ENCODE data around the gene VWC2. TPM values are rescaled to one million over a fixed set of nuclear protein-coding genes. Genes with fewer than 3 reads are reported as not detected.

The VWC2 gene
- total RNA-seq, 1 donor from 2014 or later, result 0.29 TPM

DNA sequence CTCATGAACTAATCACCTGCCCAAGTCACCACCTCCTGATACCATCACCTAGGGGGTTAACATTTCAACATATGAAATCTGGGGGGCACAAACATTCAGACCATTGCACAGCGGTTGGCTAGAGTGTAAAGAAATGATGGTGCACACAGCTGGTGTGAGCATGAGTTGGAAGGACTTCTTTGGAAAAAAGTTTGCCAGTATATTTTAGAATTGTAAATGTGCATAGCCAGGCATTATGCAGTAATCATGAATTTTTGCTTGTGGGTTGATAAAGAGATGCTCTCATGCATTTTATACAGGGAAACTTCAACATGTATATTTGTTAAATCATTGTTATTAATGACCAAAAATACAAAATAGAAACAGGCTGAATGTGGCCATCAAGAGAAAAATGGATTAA lies 100.0 kb downstream of the VWC2 start:
- no peaks in the 10 kb centered on the region for H3K9me3 Mint-ChIP-seq
- no peaks in the 10 kb centered on the region for H3K36me3 Mint-ChIP-seq
- H3K4me3 Mint-ChIP-seq, result no peak overlapping the region
- no peak for DNase-seq (ENCODE audit: low spot score in 2 of 2, unreplicated experiment in 2 of 2)
- peaks cover 6% of the 10 kb centered on the region for H3K4me1 Mint-ChIP-seq
- H3K27ac Mint-ChIP-seq, result no peak overlapping the region
- TF ChIP-seq, protein P1, sequence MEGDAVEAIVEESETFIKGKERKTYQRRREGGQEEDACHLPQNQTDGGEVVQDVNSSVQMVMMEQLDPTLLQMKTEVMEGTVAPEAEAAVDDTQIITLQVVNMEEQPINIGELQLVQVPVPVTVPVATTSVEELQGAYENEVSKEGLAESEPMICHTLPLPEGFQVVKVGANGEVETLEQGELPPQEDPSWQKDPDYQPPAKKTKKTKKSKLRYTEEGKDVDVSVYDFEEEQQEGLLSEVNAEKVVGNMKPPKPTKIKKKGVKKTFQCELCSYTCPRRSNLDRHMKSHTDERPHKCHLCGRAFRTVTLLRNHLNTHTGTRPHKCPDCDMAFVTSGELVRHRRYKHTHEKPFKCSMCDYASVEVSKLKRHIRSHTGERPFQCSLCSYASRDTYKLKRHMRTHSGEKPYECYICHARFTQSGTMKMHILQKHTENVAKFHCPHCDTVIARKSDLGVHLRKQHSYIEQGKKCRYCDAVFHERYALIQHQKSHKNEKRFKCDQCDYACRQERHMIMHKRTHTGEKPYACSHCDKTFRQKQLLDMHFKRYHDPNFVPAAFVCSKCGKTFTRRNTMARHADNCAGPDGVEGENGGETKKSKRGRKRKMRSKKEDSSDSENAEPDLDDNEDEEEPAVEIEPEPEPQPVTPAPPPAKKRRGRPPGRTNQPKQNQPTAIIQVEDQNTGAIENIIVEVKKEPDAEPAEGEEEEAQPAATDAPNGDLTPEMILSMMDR (IDR thresholded peaks at IDR 0.05; ENCODE audit: unreplicated experiment), result no peak
- no peaks in the 10 kb centered on the region for H3K27me3 Mint-ChIP-seq (ENCODE audit: low read depth)

GRCh38 chr7:49875336-49875735 lies 101.9 kb downstream of the VWC2 start:
- no peaks in the 10 kb centered on the region for H3K36me3 Mint-ChIP-seq
- no peaks in the 10 kb centered on the region for H3K27me3 Mint-ChIP-seq (ENCODE audit: low read depth)
- TF ChIP-seq, protein P1 (IDR thresholded peaks at IDR 0.05; ENCODE audit: unreplicated experiment), result no peak
- H3K4me3 Mint-ChIP-seq, result no peak overlapping the region
- H3K9me3 Mint-ChIP-seq, result no peaks in the 10 kb centered on the region
- peaks cover 12% of the 10 kb centered on the region for H3K4me1 Mint-ChIP-seq
- no peak for DNase-seq (ENCODE audit: low spot score in 2 of 2, unreplicated experiment in 2 of 2)
- H3K27ac Mint-ChIP-seq, result no peak overlapping the region

DNA sequence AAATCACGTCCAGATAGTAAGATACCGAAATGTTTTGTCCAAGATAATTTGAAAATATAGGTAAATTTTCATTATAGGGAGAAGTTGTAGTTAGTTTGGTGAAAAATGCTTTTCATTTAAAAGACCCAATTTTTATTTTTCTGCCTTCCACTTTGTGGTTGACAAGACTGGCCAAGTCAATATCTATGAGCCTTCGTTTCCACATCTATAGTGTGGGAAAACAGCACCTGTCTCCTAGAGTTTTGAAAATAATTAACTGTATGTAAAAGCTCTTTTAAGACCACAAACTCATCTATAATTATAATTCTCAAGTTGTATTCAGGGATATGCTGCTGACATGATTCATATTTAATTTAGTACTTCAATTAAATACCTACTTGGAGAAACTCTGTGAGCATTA lies 102.8 kb downstream of the VWC2 start:
- TF ChIP-seq, protein P1 (IDR thresholded peaks at IDR 0.05; ENCODE audit: unreplicated experiment), result no peak
- Mint-ChIP-seq H3K4me1 (peaks cover 12% of the 10 kb centered on the region), H3K36me3 (no peaks in the 10 kb centered on the region), H3K27ac (no peak overlapping the region), H3K9me3 (no peaks in the 10 kb centered on the region), H3K27me3 (ENCODE audit: low read depth) (no peaks in the 10 kb centered on the region), H3K4me3 (no peak overlapping the region)
- DNase-seq (ENCODE audit: low spot score in 2 of 2, unreplicated experiment in 2 of 2), result no peak

DNA sequence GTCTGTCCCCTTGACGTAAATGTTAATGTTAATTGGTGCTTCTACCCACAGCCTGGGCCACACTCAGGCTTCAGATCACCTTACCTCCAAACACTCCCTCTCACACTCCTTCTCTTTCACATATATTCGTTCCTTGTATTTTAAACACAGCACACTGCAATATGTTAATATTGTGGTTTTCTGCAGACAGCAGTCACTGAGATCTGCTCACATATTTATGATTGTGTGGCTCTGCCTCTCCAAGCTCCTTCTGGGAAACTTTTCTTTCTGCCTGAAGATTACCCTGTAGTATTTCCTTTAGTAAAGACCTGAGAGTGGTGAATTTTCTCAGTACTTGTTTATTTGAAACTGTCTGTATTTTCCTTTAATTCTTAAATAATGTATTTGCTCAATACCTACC lies 104.7 kb downstream of the VWC2 start:
- Mint-ChIP-seq H3K4me1 (peaks cover 12% of the 10 kb centered on the region), H3K9me3 (no peaks in the 10 kb centered on the region), H3K27ac (peak overlapping the region; percentile 51), H3K36me3 (no peaks in the 10 kb centered on the region), H3K4me3 (no peak overlapping the region), H3K27me3 (ENCODE audit: low read depth) (no peaks in the 10 kb centered on the region)
- DNase-seq (ENCODE audit: low spot score in 2 of 2, unreplicated experiment in 2 of 2), result no peak
- TF ChIP-seq, protein P1 (IDR thresholded peaks at IDR 0.05; ENCODE audit: unreplicated experiment), result no peak

- H3K4me3 Mint-ChIP-seq, result no peak overlapping the region
- no peaks in the 10 kb centered on the region for H3K27me3 Mint-ChIP-seq (ENCODE audit: low read depth)
- no peak overlapping the region for H3K27ac Mint-ChIP-seq
- peaks cover 4% of the 10 kb centered on the region for H3K9me3 Mint-ChIP-seq
- no peak for DNase-seq (ENCODE audit: low spot score in 2 of 2, unreplicated experiment in 2 of 2)
- H3K36me3 Mint-ChIP-seq, result no peaks in the 10 kb centered on the region
- peaks cover 12% of the 10 kb centered on the region for H3K4me1 Mint-ChIP-seq
- TF ChIP-seq, protein P1 (IDR thresholded peaks at IDR 0.05; ENCODE audit: unreplicated experiment), result no peak
Observed at GRCh38 chr7:49878627-49879026, 105.2 kb downstream of the VWC2 start.

DNA sequence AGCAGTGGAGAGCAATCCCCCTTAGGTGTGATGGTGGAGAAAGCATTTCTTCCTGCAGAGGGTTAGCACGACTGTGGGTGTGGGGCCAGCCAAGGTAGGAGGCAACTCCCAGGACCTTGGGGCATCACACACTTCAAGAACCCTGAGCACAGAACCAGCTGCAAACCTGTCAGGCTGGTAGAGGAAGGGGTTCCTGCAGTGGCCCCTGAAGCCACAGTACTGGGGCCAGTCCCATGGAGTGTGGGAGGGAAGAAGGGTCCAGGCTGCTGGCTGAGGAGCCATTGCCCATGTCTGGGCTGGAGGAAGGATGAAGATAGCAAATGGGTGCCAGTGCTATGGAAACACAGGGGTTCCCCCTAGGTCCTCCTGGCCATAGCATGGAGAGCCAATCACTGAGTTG lies 110.5 kb downstream of the VWC2 start:
- Mint-ChIP-seq H3K4me3 (no peak overlapping the region), H3K27ac (no peak overlapping the region), H3K36me3 (no peaks in the 10 kb centered on the region), H3K9me3 (peaks cover 9% of the 10 kb centered on the region), H3K27me3 (ENCODE audit: low read depth) (no peaks in the 10 kb centered on the region), H3K4me1 (peaks cover 1% of the 10 kb centered on the region)
- TF ChIP-seq, protein P1 (IDR thresholded peaks at IDR 0.05; ENCODE audit: unreplicated experiment), result no peak
- DNase-seq (ENCODE audit: low spot score in 2 of 2, unreplicated experiment in 2 of 2), result no peak

Measured in mesothelial cell of epicardium (in vitro differentiated cells).